HG03196 (cell line): ENCODE results near the gene EIPR1.

Experiments
- ATAC-seq: cut with Tn5 transposase; IDR thresholded peaks from one replicate; pipeline ENCODE4 v1.9.1; 2021; ENCODE audit not compliant: unreplicated experiment

EIPR1 gene

DNA sequence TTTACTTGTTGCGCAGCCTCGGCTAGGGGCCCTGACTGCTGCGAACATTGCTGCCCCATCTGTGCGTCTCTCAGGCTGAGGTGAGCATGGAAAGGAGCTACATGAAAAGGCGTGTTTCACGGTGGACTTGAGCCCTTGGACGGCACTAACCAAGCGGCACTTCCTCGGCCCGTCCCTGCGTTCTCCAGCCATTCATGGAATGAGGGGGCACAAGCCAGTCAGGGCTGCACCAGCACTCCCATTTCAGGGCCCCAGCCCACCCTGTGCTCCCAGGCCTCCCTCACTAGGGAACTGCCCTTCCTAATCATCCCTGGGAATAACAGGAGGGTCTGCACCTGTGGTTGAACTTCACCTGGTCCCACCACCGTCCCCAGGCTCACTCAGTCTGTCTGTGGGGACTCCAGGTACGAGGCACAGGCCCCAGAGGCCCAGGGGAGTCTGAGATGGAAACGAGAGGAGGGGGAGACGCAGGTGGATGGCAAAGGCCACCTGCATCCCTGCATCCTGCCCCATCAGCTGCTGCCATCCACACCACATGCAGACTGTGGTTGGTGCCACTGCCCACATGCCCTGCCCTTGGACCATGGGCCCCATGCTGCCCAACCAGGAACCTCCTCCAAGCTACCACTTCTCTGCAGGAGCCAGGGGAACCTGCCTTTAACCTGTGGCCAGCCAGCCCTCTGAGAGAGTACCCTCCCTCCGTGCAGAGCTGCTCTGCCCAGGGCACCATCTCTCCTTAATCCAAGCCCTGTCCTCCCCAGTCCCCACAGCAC, 99.7 kb downstream of the EIPR1 start:
- ATAC-seq, result no peak

GRCh38 chr2:3277050-3277747, 100.4 kb downstream of the EIPR1 start:
- no peak for ATAC-seq

DNA sequence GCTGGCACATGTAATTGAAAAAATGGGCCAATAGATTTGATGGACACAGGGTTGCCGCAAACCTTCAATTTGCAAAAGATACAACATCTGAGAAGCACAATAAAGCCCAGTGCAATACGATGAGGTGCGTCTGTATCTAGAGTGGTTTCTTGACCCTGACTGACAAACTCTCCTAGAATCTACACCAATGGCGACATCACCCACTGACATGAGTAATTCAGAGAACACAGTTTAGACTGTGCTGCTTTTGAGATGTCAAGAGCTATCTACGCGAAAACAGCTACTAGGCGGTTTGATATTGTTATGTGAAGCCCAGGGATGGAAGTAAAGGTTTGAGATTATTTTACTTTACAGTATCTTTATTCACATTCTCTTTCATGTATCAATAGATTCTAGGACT, 104.9 kb downstream of the EIPR1 start:
- no peak for ATAC-seq

DNA sequence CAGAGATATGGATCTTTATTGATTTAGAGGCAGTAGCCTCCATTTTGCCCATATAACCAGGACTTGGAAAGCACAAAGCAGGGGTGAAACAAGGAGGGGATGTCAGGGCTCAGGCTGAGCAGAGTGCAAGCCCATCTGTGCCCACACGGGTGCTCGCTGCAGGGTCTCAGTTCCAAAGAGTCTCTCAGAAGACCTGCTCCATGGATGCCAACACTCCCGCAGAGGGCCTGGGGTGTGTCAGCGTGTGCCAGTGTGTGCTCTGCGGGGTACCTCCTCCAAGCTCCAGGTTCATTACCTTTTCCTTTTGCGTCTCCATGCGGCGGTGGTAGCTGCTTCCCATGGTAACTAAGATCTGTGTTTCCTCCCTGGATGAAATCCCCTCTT, 107.5 kb downstream of the EIPR1 start:
- no peak for ATAC-seq

- ATAC-seq, result no peak
Observed at GRCh38 chr2:3269425-3270094, 108.1 kb downstream of the EIPR1 start.

DNA sequence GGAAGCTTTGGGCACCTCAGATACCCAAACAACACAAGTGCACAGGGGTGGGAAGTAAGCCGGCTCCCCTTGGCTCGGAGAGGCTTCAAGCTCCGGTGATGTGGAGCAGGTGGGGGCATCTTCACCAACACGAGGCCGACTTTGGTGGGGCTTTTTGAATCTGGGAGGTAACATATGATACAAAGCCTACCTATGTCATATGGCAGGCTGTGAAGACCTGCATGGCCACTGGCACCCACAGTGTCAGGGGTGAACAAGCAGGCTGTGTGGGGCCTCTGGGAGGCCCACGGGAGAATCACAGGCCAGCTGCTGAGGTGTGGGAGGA, 109.0 kb downstream of the EIPR1 start:
- no peak for ATAC-seq

- no peak for ATAC-seq
Observed at GRCh38 chr2:3267869-3268704, 109.5 kb downstream of the EIPR1 start.

DNA sequence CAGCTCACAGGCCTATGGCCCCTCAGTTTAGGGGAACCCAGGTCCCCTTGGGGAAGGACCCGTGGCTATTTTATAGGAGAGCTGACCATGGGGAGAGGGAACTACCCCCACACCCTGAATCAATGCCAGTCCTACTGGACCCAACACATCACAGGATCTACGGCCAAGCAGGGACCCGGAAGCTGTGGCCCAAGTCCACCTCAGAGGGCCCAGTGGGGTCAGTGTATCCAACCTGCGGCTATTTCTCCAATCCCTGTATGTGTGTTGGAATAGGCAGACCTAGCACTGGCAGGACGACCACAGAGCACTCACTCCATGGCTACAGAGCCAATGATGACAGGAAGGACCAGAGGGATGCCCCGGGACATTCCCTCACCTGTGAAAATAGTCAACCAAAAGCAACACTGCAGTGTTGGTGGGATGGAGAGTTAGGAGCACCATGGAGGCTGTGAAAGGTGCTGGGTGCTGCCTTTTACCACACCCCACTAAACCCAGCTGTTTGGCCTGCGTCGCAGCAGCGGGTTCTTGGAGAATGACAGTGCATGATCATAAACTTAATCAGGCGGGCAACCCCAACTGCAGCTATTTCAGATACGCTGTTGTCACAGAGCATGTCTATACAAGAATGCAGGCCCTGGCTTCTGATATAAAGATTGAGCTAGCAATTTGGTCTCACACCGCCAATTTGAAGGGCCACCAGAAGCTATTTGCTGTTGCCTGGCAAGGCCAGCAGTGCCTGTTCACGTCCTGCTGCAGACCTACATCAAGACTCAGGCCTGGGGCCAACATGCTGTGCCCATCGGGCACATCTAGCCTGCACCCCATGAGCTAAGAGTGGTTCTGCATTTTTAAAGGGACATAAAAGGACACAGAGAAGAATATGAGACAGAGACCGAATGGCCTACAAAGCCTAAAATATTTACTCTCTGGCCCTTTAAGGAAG, 110.4 kb downstream of the EIPR1 start:
- ATAC-seq, result no peak

DNA sequence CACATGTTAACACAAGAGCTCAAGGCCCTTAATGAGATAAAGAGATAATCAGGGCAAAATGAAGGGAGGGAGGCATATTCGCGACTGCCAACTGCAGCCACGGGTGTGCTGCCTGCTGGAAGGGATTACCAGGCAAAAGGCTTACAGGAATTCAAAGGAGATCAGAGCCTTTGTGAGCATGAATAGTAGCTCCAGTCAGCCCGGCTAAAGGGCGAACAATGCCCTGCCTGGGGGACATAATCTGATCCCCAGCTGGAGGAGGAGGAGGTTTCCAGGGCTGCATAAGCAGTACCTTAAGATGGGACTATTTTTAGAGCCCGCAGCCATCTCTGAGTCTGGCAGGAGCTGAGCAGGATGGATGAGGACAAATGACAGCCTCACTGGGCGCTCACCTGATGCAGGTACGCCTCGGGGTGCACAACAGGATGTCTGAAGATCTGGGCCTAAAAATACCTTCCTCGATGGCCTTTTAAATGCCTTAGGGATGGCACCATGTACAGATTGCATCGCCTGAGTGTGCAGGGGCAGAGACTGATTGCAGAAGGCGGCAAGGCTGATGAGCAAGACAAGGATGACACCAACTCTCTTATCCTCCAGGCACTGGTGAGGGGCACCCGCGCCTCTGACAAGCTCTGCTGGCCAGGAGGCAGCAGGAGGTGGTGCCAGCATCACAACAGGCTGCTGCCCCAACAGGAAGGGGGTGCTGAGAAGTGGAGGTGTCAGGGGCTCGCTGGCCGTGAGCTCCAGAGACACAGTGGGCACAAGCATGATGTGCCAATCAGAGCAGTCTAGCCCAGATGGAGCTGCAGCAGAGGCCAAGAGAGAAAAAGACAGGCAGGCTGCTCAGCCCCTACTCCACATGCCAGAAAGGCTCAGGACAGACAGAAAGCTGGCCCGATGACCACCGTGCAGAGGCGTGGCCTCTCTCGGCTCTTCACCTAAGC, 111.4 kb downstream of the EIPR1 start:
- no peak for ATAC-seq

- ATAC-seq, result no peak
Observed at GRCh38 chr2:3265471-3265870, 112.1 kb downstream of the EIPR1 start.

DNA sequence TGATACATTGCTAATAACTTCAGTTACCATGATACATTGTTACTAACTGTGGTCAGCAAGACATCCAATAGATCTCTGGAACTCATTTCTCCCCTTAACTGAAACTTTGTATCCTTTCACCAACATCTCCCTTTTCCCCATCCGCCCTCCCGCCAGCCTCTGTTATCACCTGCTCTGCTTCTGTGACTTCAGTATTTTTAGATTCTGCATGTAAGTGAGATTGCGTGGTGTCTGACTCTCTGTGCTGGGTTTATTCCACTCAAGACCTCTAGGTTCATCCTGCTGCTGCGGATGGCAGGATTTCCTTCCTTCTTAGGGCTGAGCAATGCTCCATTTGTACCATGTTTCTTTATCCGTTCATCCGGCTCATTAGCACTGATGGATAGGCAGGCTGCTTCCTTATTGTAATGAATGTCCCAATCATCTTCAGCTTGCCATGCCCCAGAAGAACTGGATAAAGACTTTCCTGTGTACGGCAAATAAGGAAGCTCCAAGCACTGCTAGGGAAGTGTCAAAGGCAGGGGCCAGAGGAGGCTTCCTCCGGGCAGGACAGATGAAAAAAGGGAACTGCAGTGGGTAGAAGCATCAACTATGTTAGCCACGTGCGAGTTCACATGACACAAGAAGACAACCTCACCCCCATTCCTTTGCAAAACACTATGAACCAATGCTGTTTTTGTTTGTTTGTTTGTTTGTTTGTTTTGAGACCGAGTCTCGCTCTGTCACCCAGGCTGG, 113.4 kb downstream of the EIPR1 start:
- ATAC-seq, result no peak

GRCh38 chr2:3263487-3263886, 114.1 kb downstream of the EIPR1 start:
- no peak for ATAC-seq

- no peak for ATAC-seq
Observed at GRCh38 chr2:3262437-3263388, 114.9 kb downstream of the EIPR1 start.

DNA sequence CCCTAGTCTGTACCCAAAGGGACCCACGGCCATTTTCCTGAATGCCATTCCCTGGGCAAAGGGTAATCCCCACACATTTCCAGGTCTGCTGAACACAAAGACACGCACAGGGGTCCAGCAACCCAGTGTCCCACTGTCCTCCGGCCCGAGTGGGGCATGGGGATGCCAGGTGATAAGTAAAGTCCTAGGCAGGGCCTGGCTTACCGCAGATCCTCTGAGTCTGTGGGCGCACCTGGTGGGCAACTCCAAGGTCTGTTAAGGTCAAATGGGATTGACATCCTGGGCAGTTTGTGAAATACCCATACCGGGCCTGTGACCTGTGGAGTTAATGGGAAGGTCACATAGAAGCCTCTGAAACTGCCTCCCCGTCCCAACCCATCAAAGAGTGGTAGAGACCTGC, 116.1 kb downstream of the EIPR1 start:
- ATAC-seq, result no peak

- ATAC-seq, result no peak
Observed at GRCh38 chr2:3260959-3261358, 116.7 kb downstream of the EIPR1 start.

GRCh38 chr2:3257826-3258225, 119.8 kb downstream of the EIPR1 start:
- no peak for ATAC-seq

GRCh38 chr2:3257166-3257565, 120.5 kb downstream of the EIPR1 start:
- no peak for ATAC-seq
